CD4-positive, CD25-positive, alpha-beta regulatory T cell (primary cell): ENCODE data around the gene PCTP. TPM values are rescaled to one million over a fixed set of nuclear protein-coding genes. Genes with fewer than 3 reads are reported as not detected.

Source experiments
- ATAC-seq, 2 donors: fragments of 150-1000 bp; cut with Tn5 transposase; one replicate each; pipeline ENCODE4 v1.10.0; 2021; ENCODE audit warnings: low read depth in 2 of 2, moderate number of reproducible peaks in 2 of 2, moderate library complexity in 1 of 2
- DNase-seq, 3 donors: peaks; one replicate each; pipeline versions ENCODE4 v3.0.0 to v3.0.0-alpha.2; 2012 to 2022; ENCODE audit warnings: mixed read lengths in 1 of 3
- H3K27ac ChIP-seq: one replicate; pipeline ENCODE4 v1.7.0; 2013; ENCODE audit warnings: mild to moderate bottlenecking, low read length; ENCODE audit not compliant: insufficient read depth, poor library complexity, severe bottlenecking
- H3K27me3 ChIP-seq: one replicate; pipeline ENCODE4 v1.7.0; 2013; ENCODE audit warnings: low read length; ENCODE audit not compliant: control insufficient read depth, insufficient read depth
- H3K36me3 ChIP-seq: one replicate; pipeline ENCODE4 v1.7.0; 2013; ENCODE audit warnings: mild to moderate bottlenecking, low read length, moderate library complexity; ENCODE audit not compliant: control insufficient read depth, insufficient read depth
- H3K4me1 ChIP-seq: 2 replicates; pipeline ENCODE4 v1.7.0; 2013; ENCODE audit warnings: mild to moderate bottlenecking, low read length; ENCODE audit not compliant: insufficient read depth, control insufficient read depth, poor library complexity, severe bottlenecking
- H3K4me3 ChIP-seq: one replicate; pipeline ENCODE4 v1.7.0; 2013; ENCODE audit warnings: low read depth, mild to moderate bottlenecking, low read length, moderate library complexity
- H3K9me3 ChIP-seq, 2 experiments: 1 replicate in 1 of 2; 2 replicates in 1 of 2; pipeline ENCODE4 v1.7.0; 2013; ENCODE audit warnings: low read length in 2 of 2, mild to moderate bottlenecking in 1 of 2, moderate library complexity in 1 of 2; ENCODE audit not compliant: control insufficient read depth in 2 of 2
- H3K27ac Mint-ChIP-seq, 3 donors: one replicate each; pipeline ENCODE4 v1.8.0; 2020 to 2022; ENCODE audit warnings: mild to moderate bottlenecking in 3 of 3, mixed read lengths in 3 of 3, moderate library complexity in 2 of 3
- H3K27me3 Mint-ChIP-seq: one replicate; pipeline ENCODE4 v1.8.0; 2022; ENCODE audit warnings: mild to moderate bottlenecking, mixed read lengths
- H3K36me3 Mint-ChIP-seq: one replicate; pipeline ENCODE4 v1.8.0; 2020; ENCODE audit warnings: mixed read lengths
- H3K4me1 Mint-ChIP-seq, 4 donors: one replicate each; pipeline ENCODE4 v1.8.0; 2020 to 2022; ENCODE audit warnings: mixed read lengths in 4 of 4, mild to moderate bottlenecking in 1 of 4
- H3K4me3 Mint-ChIP-seq, 4 donors: one replicate each; pipeline ENCODE4 v1.8.0; 2020 to 2022; ENCODE audit warnings: mild to moderate bottlenecking in 4 of 4, mixed read lengths in 4 of 4, moderate library complexity in 3 of 4
- H3K9me3 Mint-ChIP-seq, 7 donors: one replicate each; pipeline ENCODE4 v1.8.0; 2020 to 2022; ENCODE audit warnings: mixed read lengths in 7 of 7, mild to moderate bottlenecking in 3 of 7, moderate library complexity in 2 of 7
- polyA plus RNA-seq, 4 donors: library from polyadenylated mRNA; unstranded; fragments of 300-500 nt; fragmentation: Illumina TruSeq; gene quantifications; one replicate each; pipeline ENCODE4 v1.2.3, GENCODE V29; 2021
- total RNA-seq: library from RNA; stranded (reverse); gene quantifications from one replicate; pipeline ENCODE4 v1.2.3, GENCODE V29; 2022

PCTP gene
- total and polyA plus RNA-seq, 5 donors from 2014 or later, result 2.8 to 10.9 (median 9.7) TPM

DNA sequence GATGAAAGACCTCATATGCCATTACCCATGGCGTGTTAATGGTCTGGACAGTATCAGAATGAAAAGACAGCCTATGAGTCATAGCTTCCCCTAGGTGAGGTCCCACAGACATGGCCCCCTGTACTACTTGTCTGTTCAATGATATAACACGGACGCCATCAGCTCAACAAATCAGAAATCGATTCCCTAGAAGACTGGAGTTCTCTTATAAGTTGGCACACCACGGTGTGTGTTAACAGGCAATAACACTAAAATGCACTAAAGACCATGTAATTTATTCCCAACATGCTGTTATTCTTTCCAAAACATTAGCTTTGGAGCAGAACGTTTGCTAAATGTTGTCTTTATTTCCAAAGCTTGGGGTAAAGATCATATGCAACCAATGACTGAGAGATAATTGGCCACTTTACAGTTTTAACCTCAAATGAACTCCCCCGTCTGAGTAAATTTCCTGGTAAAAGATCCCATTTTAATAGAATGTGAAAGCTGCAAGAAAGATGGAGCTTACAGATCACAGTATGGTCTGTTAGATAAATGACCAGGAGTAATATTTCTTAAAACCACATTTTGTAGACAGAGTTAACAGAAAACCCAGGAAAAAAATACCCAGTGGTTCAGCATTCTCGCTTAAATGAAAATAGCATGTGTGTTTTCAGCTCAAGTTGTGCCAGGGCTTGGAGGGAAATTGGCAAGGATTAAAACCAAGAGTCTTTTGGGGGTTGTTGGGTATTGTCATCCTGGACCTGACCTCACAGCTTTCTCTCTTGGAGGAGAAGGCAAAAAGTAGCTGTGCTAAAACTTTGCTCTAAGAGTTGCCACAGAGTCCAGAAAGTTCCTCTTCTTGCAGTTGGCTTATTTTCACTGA is 65.9 kb downstream of the PCTP start:
- Histone ChIP-seq H3K27me3 (peaks cover 6% of the 10 kb centered on the region), H3K4me1 (no peaks in the 10 kb centered on the region), H3K27ac (no peak overlapping the region), H3K36me3 (no peaks in the 10 kb centered on the region), H3K4me3 (no peak overlapping the region), H3K9me3 (no peaks in the 10 kb centered on the region)
- H3K4me3 Mint-ChIP-seq, result no peak overlapping the region
- ATAC-seq (no peak), DNase-seq (no peak)
- H3K27me3 Mint-ChIP-seq, result peaks cover 15% of the 10 kb centered on the region
- H3K4me1 Mint-ChIP-seq, result no peaks in the 10 kb centered on the region
- H3K36me3 Mint-ChIP-seq, result no peaks in the 10 kb centered on the region
- no peak overlapping the region for H3K27ac Mint-ChIP-seq
- H3K9me3 Mint-ChIP-seq, result peaks cover 0 to 14% (median 3%) of the 10 kb centered on the region in 7 donors

DNA sequence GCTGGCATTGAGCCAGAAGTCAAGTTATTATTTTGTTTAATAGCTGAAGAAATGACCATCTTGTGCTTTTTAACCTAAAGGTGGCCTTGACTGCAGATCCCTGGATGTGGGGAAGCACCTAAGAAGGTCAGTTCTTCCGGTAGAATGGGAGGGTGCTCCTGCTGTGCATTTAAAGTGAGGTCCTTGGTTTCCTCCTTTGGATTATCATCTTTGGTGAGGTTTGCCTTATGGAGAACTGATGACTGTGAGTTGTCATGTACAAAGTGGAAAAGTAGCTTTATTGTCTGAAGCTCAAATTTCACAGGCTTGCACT is 66.5 kb downstream of the PCTP start:
- DNase-seq (no peak), ATAC-seq (no peak)
- Mint-ChIP-seq H3K27me3 (peaks cover 15% of the 10 kb centered on the region), H3K36me3 (no peaks in the 10 kb centered on the region), H3K27ac (no peak overlapping the region), H3K9me3 (peaks cover 0 to 14% (median 0%) of the 10 kb centered on the region in 7 donors), H3K4me3 (no peak overlapping the region), H3K4me1 (no peaks in the 10 kb centered on the region)
- Histone ChIP-seq H3K27ac (no peak overlapping the region), H3K27me3 (peaks cover 6% of the 10 kb centered on the region), H3K9me3 (no peaks in the 10 kb centered on the region), H3K4me3 (no peak overlapping the region), H3K36me3 (no peaks in the 10 kb centered on the region), H3K4me1 (no peaks in the 10 kb centered on the region)

- no peaks in the 10 kb centered on the region for H3K4me1 ChIP-seq
- H3K27ac ChIP-seq, result no peak overlapping the region
- Mint-ChIP-seq H3K36me3 (no peaks in the 10 kb centered on the region), H3K27ac (no peak overlapping the region), H3K4me3 (no peak overlapping the region), H3K27me3 (peaks cover 11% of the 10 kb centered on the region), H3K4me1 (no peaks in the 10 kb centered on the region), H3K9me3 (peaks cover 0 to 14% (median 0%) of the 10 kb centered on the region in 7 donors)
- no peak overlapping the region for H3K4me3 ChIP-seq
- no peak for DNase-seq
- ATAC-seq, result no peak
- peaks cover 6% of the 10 kb centered on the region for H3K27me3 ChIP-seq
- no peaks in the 10 kb centered on the region for H3K36me3 ChIP-seq
- H3K9me3 ChIP-seq, result no peaks in the 10 kb centered on the region
Measured at GRCh38 chr17:55818026-55818425, 67.2 kb downstream of the PCTP start.

GRCh38 chr17:55818451-55819375 is 67.9 kb downstream of the PCTP start:
- peaks cover 7% of the 10 kb centered on the region for H3K27me3 Mint-ChIP-seq
- no peak overlapping the region for H3K4me3 ChIP-seq
- ATAC-seq (no peak), DNase-seq (no peak)
- H3K27ac Mint-ChIP-seq, result no peak overlapping the region
- no peaks in the 10 kb centered on the region for H3K4me1 ChIP-seq
- no peaks in the 10 kb centered on the region for H3K36me3 Mint-ChIP-seq
- peaks cover 6% of the 10 kb centered on the region for H3K27me3 ChIP-seq
- H3K36me3 ChIP-seq, result no peaks in the 10 kb centered on the region
- H3K9me3 Mint-ChIP-seq, result peaks cover 0 to 14% (median 0%) of the 10 kb centered on the region in 7 donors
- H3K27ac ChIP-seq, result no peak overlapping the region
- H3K4me1 Mint-ChIP-seq, result no peaks in the 10 kb centered on the region
- H3K9me3 ChIP-seq, result no peaks in the 10 kb centered on the region
- H3K4me3 Mint-ChIP-seq, result no peak overlapping the region

GRCh38 chr17:55820675-55821074 is 69.8 kb downstream of the PCTP start:
- Mint-ChIP-seq H3K27me3 (peaks cover 13% of the 10 kb centered on the region), H3K4me3 (no peak overlapping the region), H3K4me1 (no peaks in the 10 kb centered on the region), H3K27ac (no peak overlapping the region), H3K9me3 (peaks cover 0 to 14% (median 0%) of the 10 kb centered on the region in 7 donors), H3K36me3 (no peaks in the 10 kb centered on the region)
- no peak overlapping the region for H3K4me3 ChIP-seq
- ATAC-seq (no peak), DNase-seq (no peak)
- no peaks in the 10 kb centered on the region for H3K36me3 ChIP-seq
- H3K27ac ChIP-seq, result no peak overlapping the region
- H3K9me3 ChIP-seq, result no peaks in the 10 kb centered on the region
- no peaks in the 10 kb centered on the region for H3K4me1 ChIP-seq
- H3K27me3 ChIP-seq, result peaks cover 6% of the 10 kb centered on the region

- peaks cover 15% of the 10 kb centered on the region for H3K27me3 Mint-ChIP-seq
- H3K4me1 Mint-ChIP-seq, result no peaks in the 10 kb centered on the region
- no peak overlapping the region for H3K4me3 Mint-ChIP-seq
- H3K36me3 Mint-ChIP-seq, result no peaks in the 10 kb centered on the region
- Histone ChIP-seq H3K4me1 (no peaks in the 10 kb centered on the region), H3K36me3 (no peaks in the 10 kb centered on the region), H3K9me3 (no peaks in the 10 kb centered on the region), H3K27me3 (peaks cover 2% of the 10 kb centered on the region), H3K4me3 (no peak overlapping the region), H3K27ac (no peak overlapping the region)
- peaks cover 0 to 14% (median 0%) of the 10 kb centered on the region in 7 donors for H3K9me3 Mint-ChIP-seq
- ATAC-seq, result no peak
- no peak overlapping the region for H3K27ac Mint-ChIP-seq
- DNase-seq, result no peak
Measured at GRCh38 chr17:55822028-55822427, 71.2 kb downstream of the PCTP start.

- Mint-ChIP-seq H3K36me3 (no peaks in the 10 kb centered on the region), H3K4me3 (no peak overlapping the region), H3K27ac (no peak overlapping the region), H3K27me3 (peaks cover 8% of the 10 kb centered on the region), H3K4me1 (no peaks in the 10 kb centered on the region), H3K9me3 (peaks cover 0 to 11% (median 0%) of the 10 kb centered on the region in 7 donors)
- H3K4me1 ChIP-seq, result no peaks in the 10 kb centered on the region
- no peaks in the 10 kb centered on the region for H3K36me3 ChIP-seq
- H3K27ac ChIP-seq, result no peak overlapping the region
- ATAC-seq, result no peak
- H3K27me3 ChIP-seq, result no peaks in the 10 kb centered on the region
- H3K9me3 ChIP-seq, result no peaks in the 10 kb centered on the region
- no peak overlapping the region for H3K4me3 ChIP-seq
- DNase-seq, result peak in 1 of 3 donors; percentile 2
Measured at GRCh38 chr17:55825213-55825612, 74.4 kb downstream of the PCTP start.
